ENCODE data around the gene RTL5.

RTL5 gene

GRCh38 chrX:72130156-72130761 is 1.5 kb downstream of the RTL5 start:
- DNase-seq (ENCODE audit: low read depth, low spot score) = no peak

- no peak for DNase-seq (ENCODE audit: low read depth, low spot score)
These were observed 2.1 kb downstream of the RTL5 start for GRCh38 chrX:72129661-72130060.

- DNase-seq (ENCODE audit: low read depth, low spot score) = no peak
These were observed 2.8 kb downstream of the RTL5 start for GRCh38 chrX:72128881-72129280.

- no peak for DNase-seq (ENCODE audit: low read depth, low spot score)
These were observed 3.4 kb downstream of the RTL5 start for GRCh38 chrX:72128183-72128834.

- no peak for DNase-seq (ENCODE audit: low read depth, low spot score)
These were observed 4.4 kb downstream of the RTL5 start for GRCh38 chrX:72127332-72127731.

- DNase-seq (ENCODE audit: low read depth, low spot score) = peak; percentile 65
These were observed 5.1 kb downstream of the RTL5 start for GRCh38 chrX:72126539-72127140.

GRCh38 chrX:72126048-72126415 is 5.7 kb downstream of the RTL5 start:
- DNase-seq (ENCODE audit: low read depth, low spot score) = no peak

- no peak for DNase-seq (ENCODE audit: low read depth, low spot score)
These were observed 6.2 kb downstream of the RTL5 start for GRCh38 chrX:72125331-72126047.

GRCh38 chrX:72124540-72125201 is 7.0 kb downstream of the RTL5 start:
- DNase-seq (ENCODE audit: low read depth, low spot score) = no peak

GRCh38 chrX:72123471-72124185 is 8.1 kb downstream of the RTL5 start:
- DNase-seq (ENCODE audit: low read depth, low spot score) = no peak

GRCh38 chrX:72122621-72123337 is 8.9 kb downstream of the RTL5 start:
- no peak for DNase-seq (ENCODE audit: low read depth, low spot score)

GRCh38 chrX:72121383-72121782 is 10.3 kb downstream of the RTL5 start:
- no peak for DNase-seq (ENCODE audit: low read depth, low spot score)

- DNase-seq (ENCODE audit: low read depth, low spot score) = no peak
These were observed 10.9 kb downstream of the RTL5 start for GRCh38 chrX:72120837-72121236.

GRCh38 chrX:72117636-72118210 is 14.0 kb downstream of the RTL5 start:
- no peak for DNase-seq (ENCODE audit: low read depth, low spot score)

GRCh38 chrX:72115380-72115779 is 16.3 kb downstream of the RTL5 start:
- DNase-seq (ENCODE audit: low read depth, low spot score) = no peak

- no peak for DNase-seq (ENCODE audit: low read depth, low spot score)
These were observed 16.9 kb downstream of the RTL5 start for GRCh38 chrX:72114807-72115206.

GRCh38 chrX:72114306-72114705 is 17.4 kb downstream of the RTL5 start:
- no peak for DNase-seq (ENCODE audit: low read depth, low spot score)

GRCh38 chrX:72113461-72113860 is 18.3 kb downstream of the RTL5 start:
- DNase-seq (ENCODE audit: low read depth, low spot score) = no peak

GRCh38 chrX:72110876-72111708 is 20.6 kb downstream of the RTL5 start:
- no peak for DNase-seq (ENCODE audit: low read depth, low spot score)
